ENCODE data around the gene SOX11.
"Not testable (repeated sequence)": the region's sequence is repeated elsewhere in the genome, so short reads cannot be mapped to it uniquely, and the experiment has no call there.

- TF ChIP-seq CTCF (IDR thresholded peaks at IDR 0.05; ENCODE audit: insufficient read depth, low read length, poor library complexity, severe bottlenecking); EZH2phosphoT487 (conservative IDR thresholded peaks at IDR 0.05; ENCODE audit: low read length): not testable (repeated sequence)
Observed at GRCh38 chr2:5652734-5653133, 39.5 kb upstream of the SOX11 start.
